HepG2 (cell line): ENCODE measurements around the gene LRP5. TPM values are rescaled to one million over a fixed set of nuclear protein-coding genes. Genes with fewer than 3 reads are reported as not detected.

Experiments
- XBP1 ChIP-seq: sonication (generic); formaldehyde crosslinking; IDR thresholded peaks from 2 replicates; pipeline ENCODE4 v1.5.0; 2020; ENCODE audit warnings: missing genetic modification reagents
- ZKSCAN8 ChIP-seq: IDR thresholded peaks from 2 replicates; pipeline ENCODE4 v1.6.1; 2016; ENCODE audit warnings: borderline replicate concordance, missing genetic modification reagents, missing compliant biosample characterization
- polyA plus RNA-seq, 8 experiments: library from polyadenylated mRNA; depleted of rRNA in 3 of 8; stranded (reverse) in 7 of 8; unstranded in 1 of 8; fragments of >200 nt; fragmentation: Illumina TruSeq in 4 of 8; extraction: Trizol in 4 of 8; gene quantifications; 2 replicates each; pipeline versions ENCODE4 v1.2.1 to v1.2.3, GENCODE V29; 2011 to 2016; ENCODE audit warnings: low read depth in 4 of 8, missing spikeins in 1 of 8, mixed read lengths in 1 of 8; ENCODE audit not compliant: insufficient read depth in 1 of 8
- total RNA-seq, 5 experiments: library from RNA; depleted of rRNA; stranded (reverse); fragments of >200 nt; fragmentation: Illumina TruSeq; extraction: Trizol; gene quantifications; 2 replicates each; pipeline ENCODE4 v1.2.3, GENCODE V29; 2016; ENCODE audit warnings: low read depth in 1 of 5
- TF ChIP-seq, protein P1 (sequence below): IDR thresholded peaks from 2 replicates; pipeline ENCODE4 v1.6.1; 2016; ENCODE audit warnings: missing genetic modification reagents, missing compliant biosample characterization
- TF ChIP-seq, protein P2 (sequence below): sonication (generic); formaldehyde crosslinking; IDR thresholded peaks from 2 replicates; pipeline ENCODE4 v1.5.1; 2020; ENCODE audit warnings: mild to moderate bottlenecking, missing genetic modification reagents, moderate library complexity
- TF ChIP-seq, protein P3 (sequence below), 2 experiments: fragments of 450-650 bp in 1 of 2; sonication (generic) in 1 of 2; formaldehyde crosslinking in 1 of 2; IDR thresholded peaks; 2 replicates each; pipeline versions ENCODE4 v1.6.1 to v1.8.0; 2016 to 2022; ENCODE audit warnings: antibody characterized with exemption in 1 of 2, mild to moderate bottlenecking in 1 of 2, missing genetic modification reagents in 1 of 2
- TF ChIP-seq, protein P4 (sequence below): sonication (generic); formaldehyde crosslinking; IDR thresholded peaks from 2 replicates; pipeline ENCODE4 v1.4.0; 2020; ENCODE audit warnings: missing genetic modification reagents

The LRP5 gene
- total and polyA plus RNA-seq, 2 of the 13 experiments (the other 11 are each of a cell fraction or from before 2014, with no cell fraction given), result 40.4 to 64.0 TPM

DNA sequence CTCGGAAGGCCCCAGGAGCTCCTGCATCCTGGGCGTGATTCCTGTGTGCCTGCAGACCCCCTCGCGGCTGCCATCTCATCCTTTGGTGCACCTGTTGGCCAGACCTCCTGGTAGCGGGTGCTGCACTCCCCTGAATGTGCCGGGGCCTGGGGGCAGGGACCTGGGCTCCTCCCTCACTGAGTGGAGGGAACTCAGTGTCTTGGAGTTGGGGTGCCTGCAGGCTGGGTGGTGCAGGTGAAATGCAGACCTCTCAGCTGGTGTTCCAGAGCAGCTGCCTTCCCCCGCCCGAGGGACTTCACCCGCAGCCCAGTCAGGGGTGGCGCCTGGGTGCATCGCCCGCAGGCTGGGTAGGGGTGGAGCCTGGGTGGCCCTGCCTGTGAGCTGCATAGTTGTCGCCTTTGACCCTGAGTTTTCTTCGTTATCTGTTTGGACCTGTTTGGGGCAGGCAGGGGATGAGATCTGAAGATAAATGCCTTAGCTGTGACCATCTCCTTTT lies 31.4 kb downstream of the LRP5 start (continued):
- TF ChIP-seq, protein P1, sequence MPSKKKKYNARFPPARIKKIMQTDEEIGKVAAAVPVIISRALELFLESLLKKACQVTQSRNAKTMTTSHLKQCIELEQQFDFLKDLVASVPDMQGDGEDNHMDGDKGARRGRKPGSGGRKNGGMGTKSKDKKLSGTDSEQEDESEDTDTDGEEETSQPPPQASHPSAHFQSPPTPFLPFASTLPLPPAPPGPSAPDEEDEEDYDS (CRISPR knock-in tag), result peak; percentile 45; the same call in 1 of the 2 replicates
- TF ChIP-seq, protein P2, sequence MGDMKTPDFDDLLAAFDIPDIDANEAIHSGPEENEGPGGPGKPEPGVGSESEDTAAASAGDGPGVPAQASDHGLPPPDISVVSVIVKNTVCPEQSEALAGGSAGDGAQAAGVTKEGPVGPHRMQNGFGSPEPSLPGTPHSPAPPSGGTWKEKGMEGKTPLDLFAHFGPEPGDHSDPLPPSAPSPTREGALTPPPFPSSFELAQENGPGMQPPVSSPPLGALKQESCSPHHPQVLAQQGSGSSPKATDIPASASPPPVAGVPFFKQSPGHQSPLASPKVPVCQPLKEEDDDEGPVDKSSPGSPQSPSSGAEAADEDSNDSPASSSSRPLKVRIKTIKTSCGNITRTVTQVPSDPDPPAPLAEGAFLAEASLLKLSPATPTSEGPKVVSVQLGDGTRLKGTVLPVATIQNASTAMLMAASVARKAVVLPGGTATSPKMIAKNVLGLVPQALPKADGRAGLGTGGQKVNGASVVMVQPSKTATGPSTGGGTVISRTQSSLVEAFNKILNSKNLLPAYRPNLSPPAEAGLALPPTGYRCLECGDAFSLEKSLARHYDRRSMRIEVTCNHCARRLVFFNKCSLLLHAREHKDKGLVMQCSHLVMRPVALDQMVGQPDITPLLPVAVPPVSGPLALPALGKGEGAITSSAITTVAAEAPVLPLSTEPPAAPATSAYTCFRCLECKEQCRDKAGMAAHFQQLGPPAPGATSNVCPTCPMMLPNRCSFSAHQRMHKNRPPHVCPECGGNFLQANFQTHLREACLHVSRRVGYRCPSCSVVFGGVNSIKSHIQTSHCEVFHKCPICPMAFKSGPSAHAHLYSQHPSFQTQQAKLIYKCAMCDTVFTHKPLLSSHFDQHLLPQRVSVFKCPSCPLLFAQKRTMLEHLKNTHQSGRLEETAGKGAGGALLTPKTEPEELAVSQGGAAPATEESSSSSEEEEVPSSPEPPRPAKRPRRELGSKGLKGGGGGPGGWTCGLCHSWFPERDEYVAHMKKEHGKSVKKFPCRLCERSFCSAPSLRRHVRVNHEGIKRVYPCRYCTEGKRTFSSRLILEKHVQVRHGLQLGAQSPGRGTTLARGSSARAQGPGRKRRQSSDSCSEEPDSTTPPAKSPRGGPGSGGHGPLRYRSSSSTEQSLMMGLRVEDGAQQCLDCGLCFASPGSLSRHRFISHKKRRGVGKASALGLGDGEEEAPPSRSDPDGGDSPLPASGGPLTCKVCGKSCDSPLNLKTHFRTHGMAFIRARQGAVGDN (CRISPR knock-in tag), result peak; percentile 91
- TF ChIP-seq XBP1 (CRISPR knock-in tag), result no peak
- TF ChIP-seq, protein P3, sequence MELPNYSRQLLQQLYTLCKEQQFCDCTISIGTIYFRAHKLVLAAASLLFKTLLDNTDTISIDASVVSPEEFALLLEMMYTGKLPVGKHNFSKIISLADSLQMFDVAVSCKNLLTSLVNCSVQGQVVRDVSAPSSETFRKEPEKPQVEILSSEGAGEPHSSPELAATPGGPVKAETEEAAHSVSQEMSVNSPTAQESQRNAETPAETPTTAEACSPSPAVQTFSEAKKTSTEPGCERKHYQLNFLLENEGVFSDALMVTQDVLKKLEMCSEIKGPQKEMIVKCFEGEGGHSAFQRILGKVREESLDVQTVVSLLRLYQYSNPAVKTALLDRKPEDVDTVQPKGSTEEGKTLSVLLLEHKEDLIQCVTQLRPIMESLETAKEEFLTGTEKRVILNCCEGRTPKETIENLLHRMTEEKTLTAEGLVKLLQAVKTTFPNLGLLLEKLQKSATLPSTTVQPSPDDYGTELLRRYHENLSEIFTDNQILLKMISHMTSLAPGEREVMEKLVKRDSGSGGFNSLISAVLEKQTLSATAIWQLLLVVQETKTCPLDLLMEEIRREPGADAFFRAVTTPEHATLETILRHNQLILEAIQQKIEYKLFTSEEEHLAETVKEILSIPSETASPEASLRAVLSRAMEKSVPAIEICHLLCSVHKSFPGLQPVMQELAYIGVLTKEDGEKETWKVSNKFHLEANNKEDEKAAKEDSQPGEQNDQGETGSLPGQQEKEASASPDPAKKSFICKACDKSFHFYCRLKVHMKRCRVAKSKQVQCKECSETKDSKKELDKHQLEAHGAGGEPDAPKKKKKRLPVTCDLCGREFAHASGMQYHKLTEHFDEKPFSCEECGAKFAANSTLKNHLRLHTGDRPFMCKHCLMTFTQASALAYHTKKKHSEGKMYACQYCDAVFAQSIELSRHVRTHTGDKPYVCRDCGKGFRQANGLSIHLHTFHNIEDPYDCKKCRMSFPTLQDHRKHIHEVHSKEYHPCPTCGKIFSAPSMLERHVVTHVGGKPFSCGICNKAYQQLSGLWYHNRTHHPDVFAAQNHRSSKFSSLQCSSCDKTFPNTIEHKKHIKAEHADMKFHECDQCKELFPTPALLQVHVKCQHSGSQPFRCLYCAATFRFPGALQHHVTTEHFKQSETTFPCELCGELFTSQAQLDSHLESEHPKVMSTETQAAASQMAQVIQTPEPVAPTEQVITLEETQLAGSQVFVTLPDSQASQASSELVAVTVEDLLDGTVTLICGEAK (IDR thresholded peaks at IDR 0.05), result no peak
- TF ChIP-seq, protein P3 (CRISPR knock-in tag; IDR thresholded peaks at IDR 0.05), result peak; percentile 30; the same call in 1 of the 2 replicates
- no peak for TF ChIP-seq ZKSCAN8 (CRISPR knock-in tag)
- TF ChIP-seq, protein P4, sequence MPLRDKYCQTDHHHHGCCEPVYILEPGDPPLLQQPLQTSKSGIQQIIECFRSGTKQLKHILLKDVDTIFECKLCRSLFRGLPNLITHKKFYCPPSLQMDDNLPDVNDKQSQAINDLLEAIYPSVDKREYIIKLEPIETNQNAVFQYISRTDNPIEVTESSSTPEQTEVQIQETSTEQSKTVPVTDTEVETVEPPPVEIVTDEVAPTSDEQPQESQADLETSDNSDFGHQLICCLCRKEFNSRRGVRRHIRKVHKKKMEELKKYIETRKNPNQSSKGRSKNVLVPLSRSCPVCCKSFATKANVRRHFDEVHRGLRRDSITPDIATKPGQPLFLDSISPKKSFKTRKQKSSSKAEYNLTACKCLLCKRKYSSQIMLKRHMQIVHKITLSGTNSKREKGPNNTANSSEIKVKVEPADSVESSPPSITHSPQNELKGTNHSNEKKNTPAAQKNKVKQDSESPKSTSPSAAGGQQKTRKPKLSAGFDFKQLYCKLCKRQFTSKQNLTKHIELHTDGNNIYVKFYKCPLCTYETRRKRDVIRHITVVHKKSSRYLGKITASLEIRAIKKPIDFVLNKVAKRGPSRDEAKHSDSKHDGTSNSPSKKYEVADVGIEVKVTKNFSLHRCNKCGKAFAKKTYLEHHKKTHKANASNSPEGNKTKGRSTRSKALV, result no peak
